ENCODE results near the gene MAP1B.
A peak's percentile ranks its signal among the peaks of the same experiment; 100 is the strongest.
"Not testable (repeated sequence)": the region's sequence is repeated elsewhere in the genome, so short reads cannot be mapped to it uniquely, and the experiment has no call there.

The MAP1B gene

GRCh38 chr5:72170101-72170500, 62.8 kb downstream of the MAP1B start:
- no peak for TF ChIP-seq POLR2A (IDR thresholded peaks at IDR 0.05; ENCODE audit: low read depth, low read length)
- no peak for FAIRE-seq
- no peak for DNase-seq (ENCODE audit: insufficient read length, low spot score)

GRCh38 chr5:72171181-72171580, 63.9 kb downstream of the MAP1B start:
- not testable (repeated sequence) for DNase-seq (ENCODE audit: insufficient read length, low spot score); FAIRE-seq

- no peak for TF ChIP-seq POLR2A (IDR thresholded peaks at IDR 0.05; ENCODE audit: low read depth, low read length)
- DNase-seq (ENCODE audit: insufficient read length, low spot score) (no peak), FAIRE-seq (no peak)
These were observed 64.4 kb downstream of the MAP1B start for GRCh38 chr5:72171667-72172066.

- TF ChIP-seq POLR2A (IDR thresholded peaks at IDR 0.05; ENCODE audit: low read depth, low read length): no peak
- FAIRE-seq: no peak
- no peak for DNase-seq (ENCODE audit: insufficient read length, low spot score)
These were observed 65.5 kb downstream of the MAP1B start for GRCh38 chr5:72172786-72173185.

GRCh38 chr5:72177538-72177937, 70.3 kb downstream of the MAP1B start:
- TF ChIP-seq POLR2A (IDR thresholded peaks at IDR 0.05; ENCODE audit: low read depth, low read length): no peak
- FAIRE-seq (no peak), DNase-seq (ENCODE audit: insufficient read length, low spot score) (no peak)

- DNase-seq (ENCODE audit: insufficient read length, low spot score) (peak; percentile 87), FAIRE-seq (peak; percentile 41)
These were observed 71.9 kb downstream of the MAP1B start for GRCh38 chr5:72179028-72179815.

GRCh38 chr5:72179816-72180440, 72.7 kb downstream of the MAP1B start:
- no peak for FAIRE-seq
- no peak for TF ChIP-seq POLR2A (IDR thresholded peaks at IDR 0.05; ENCODE audit: low read depth, low read length)
- no peak for DNase-seq (ENCODE audit: insufficient read length, low spot score)

More at GRCh38 chr5:72179028-72179815, 71.9 kb downstream of the MAP1B start:
- no peak for TF ChIP-seq POLR2A (IDR thresholded peaks at IDR 0.05; ENCODE audit: low read depth, low read length)

- DNase-seq (ENCODE audit: insufficient read length, low spot score) (no peak), FAIRE-seq (no peak)
These were observed 73.7 kb downstream of the MAP1B start for GRCh38 chr5:72180925-72181324.

GRCh38 chr5:72182686-72183085, 75.4 kb downstream of the MAP1B start:
- no peak for DNase-seq (ENCODE audit: insufficient read length, low spot score)
- no peak for FAIRE-seq
- no peak for TF ChIP-seq POLR2A (IDR thresholded peaks at IDR 0.05; ENCODE audit: low read depth, low read length)

More at GRCh38 chr5:72180925-72181324, 73.7 kb downstream of the MAP1B start:
- no peak for TF ChIP-seq POLR2A (IDR thresholded peaks at IDR 0.05; ENCODE audit: low read depth, low read length)

GRCh38 chr5:72183101-72183520, 75.8 kb downstream of the MAP1B start:
- no peak for DNase-seq (ENCODE audit: insufficient read length, low spot score)
- FAIRE-seq: no peak

GRCh38 chr5:72184408-72184807, 77.1 kb downstream of the MAP1B start:
- FAIRE-seq (no peak), DNase-seq (ENCODE audit: insufficient read length, low spot score) (no peak)
- no peak for TF ChIP-seq POLR2A (IDR thresholded peaks at IDR 0.05; ENCODE audit: low read depth, low read length)

More at GRCh38 chr5:72183101-72183520, 75.8 kb downstream of the MAP1B start:
- TF ChIP-seq POLR2A (IDR thresholded peaks at IDR 0.05; ENCODE audit: low read depth, low read length): no peak

GRCh38 chr5:72185496-72186329, 78.4 kb downstream of the MAP1B start:
- TF ChIP-seq POLR2A (IDR thresholded peaks at IDR 0.05; ENCODE audit: low read depth, low read length): no peak
- DNase-seq (ENCODE audit: insufficient read length, low spot score): no peak
- FAIRE-seq: no peak

- FAIRE-seq: no peak
- DNase-seq (ENCODE audit: insufficient read length, low spot score): no peak
- TF ChIP-seq POLR2A (IDR thresholded peaks at IDR 0.05; ENCODE audit: low read depth, low read length): no peak
These were observed 80.3 kb downstream of the MAP1B start for GRCh38 chr5:72187388-72188075.

GRCh38 chr5:72188166-72188565, 80.9 kb downstream of the MAP1B start:
- DNase-seq (ENCODE audit: insufficient read length, low spot score): no peak
- no peak for TF ChIP-seq POLR2A (IDR thresholded peaks at IDR 0.05; ENCODE audit: low read depth, low read length)
- no peak for FAIRE-seq
